PC-9 (cell line): ENCODE results near the gene VWA8.

ENCODE experiments used
- CTCF ChIP-seq: fragments of 200-600 bp; sonication (generic); conservative IDR thresholded peaks from 2 replicates; pipeline ENCODE4 v1.6.1; 2017; ENCODE audit warnings: mixed run types, antibody characterized with exemption, mild to moderate bottlenecking, moderate library complexity
- EZH2 ChIP-seq: fragments of 200-600 bp; sonication (generic); IDR thresholded peaks from 2 replicates; pipeline ENCODE4 v1.8.0; 2017; ENCODE audit warnings: antibody characterized with exemption, low read depth

GRCh38 chr13:41751277-41751676 is 209.6 kb downstream of the VWA8 start:
- TF ChIP-seq CTCF (no peak), EZH2 (no peak)
